Measurements from ENCODE around the gene AGAP5.
A peak's percentile ranks its signal among the peaks of the same experiment; 100 is the strongest.

DNA sequence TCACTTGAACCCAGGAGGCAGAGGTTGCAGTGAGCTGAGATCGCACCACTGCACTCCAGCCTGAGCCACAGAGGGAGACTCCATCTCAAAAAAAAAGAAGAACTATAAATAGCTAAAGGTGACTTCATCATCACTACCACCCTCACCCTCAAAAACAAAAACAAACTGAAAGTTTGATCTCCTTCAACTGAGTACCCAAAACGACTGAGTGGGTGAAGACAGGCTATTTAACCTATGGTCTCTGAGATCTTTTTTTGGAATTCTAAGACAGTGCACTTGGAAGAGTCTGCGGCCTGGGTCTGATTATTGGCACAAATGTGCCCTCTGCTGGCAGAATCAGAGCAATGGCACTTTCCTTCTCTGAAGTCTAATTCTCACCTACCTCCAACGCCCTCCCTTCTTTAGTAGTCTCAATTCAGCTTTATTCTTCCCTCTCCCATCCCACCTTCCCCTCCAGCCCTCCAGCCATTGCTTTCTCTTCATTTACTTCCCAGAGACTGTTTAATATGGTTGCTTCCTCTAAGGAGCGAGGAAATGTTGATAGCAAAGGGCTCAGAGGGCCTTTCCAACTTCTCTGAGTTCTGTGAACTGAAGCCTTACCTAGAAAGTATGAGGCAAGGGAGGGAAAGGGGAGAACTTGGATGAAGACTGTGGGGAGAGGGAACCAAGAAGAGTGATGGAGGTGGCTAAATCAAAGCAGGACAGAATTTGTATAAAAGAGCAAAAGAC is 53.7 kb downstream of the AGAP5 start:
- TF ChIP-seq CTCF (IDR thresholded peaks at IDR 0.05; ENCODE audit: low read length), result peak; percentile 91
- TF ChIP-seq EZH2 (IDR thresholded peaks at IDR 0.05; ENCODE audit: borderline replicate concordance, low read length), result no peak
